NCI-H1694 (cell line): ENCODE measurements around the gene IFNA16.
"Not testable (repeated sequence)": the region's sequence is repeated elsewhere in the genome, so short reads cannot be mapped to it uniquely, and the experiment has no call there.

Experiments used
- DNase-seq: peaks from one replicate; lab custom pipeline; 2025; lab: John Stamatoyannopoulos, UW

Gene IFNA16

DNA sequence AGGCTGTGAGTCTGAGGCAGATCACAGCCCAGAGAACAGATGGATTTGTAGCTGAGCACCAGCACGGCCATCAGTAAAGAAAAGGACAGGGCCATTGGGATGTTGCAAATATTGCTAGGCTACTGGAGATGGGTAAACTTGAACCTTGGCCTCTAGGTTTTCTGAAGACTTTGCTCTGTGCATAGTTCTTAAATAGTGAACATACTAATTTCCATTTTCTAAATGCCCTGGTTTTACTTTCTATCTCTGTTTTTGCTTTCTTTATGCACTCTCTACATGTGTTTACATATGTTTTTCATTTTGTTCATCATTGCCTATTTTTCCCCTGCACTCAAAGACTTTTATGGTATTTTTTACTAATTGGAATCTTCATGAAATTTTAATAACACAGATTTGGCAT is at the start of gene IFNA16:
TSS of gene IFNA16 (minus strand) at position 101 of the 400 bp plus-strand sequence. CDS start at position 95, 6 bp downstream.
- not testable (repeated sequence) for DNase-seq

DNA sequence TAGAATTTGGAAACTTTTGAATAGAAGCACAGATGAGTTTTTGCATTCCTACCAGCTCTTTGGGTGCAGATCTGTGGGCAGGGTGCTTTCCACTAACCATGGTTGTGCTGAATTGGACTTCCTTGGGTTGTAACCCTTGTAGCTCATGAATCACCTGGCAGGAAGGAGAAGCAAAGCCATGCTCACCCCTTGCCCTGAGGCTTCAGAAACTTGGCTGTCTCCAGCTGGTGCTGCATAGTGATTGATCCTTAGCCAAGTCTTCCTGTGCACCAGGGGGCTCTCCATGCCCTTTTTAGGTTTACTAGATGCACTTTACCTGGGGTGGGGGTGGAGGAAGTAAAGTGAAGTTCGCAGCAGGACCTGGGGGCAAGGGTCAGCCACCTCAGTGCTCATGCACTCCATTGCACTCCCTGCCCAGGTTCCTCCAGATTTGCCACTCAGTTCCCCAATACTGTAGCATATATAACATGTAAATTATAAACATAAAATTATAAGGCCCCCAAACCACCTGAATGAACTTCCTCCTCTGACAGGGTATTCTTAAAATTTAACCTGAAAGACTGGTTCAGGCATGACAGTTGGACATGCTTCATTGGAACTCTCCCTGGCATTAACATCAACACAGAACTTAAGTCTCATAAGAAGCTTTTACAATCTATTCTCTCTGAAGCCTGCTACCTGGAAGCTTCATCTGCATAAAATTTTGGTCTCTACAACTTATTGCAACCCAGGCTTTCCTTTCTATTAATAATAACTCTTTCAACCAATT is 48.5 kb upstream of the IFNA16 start:
- DNase-seq = no peak

DNA sequence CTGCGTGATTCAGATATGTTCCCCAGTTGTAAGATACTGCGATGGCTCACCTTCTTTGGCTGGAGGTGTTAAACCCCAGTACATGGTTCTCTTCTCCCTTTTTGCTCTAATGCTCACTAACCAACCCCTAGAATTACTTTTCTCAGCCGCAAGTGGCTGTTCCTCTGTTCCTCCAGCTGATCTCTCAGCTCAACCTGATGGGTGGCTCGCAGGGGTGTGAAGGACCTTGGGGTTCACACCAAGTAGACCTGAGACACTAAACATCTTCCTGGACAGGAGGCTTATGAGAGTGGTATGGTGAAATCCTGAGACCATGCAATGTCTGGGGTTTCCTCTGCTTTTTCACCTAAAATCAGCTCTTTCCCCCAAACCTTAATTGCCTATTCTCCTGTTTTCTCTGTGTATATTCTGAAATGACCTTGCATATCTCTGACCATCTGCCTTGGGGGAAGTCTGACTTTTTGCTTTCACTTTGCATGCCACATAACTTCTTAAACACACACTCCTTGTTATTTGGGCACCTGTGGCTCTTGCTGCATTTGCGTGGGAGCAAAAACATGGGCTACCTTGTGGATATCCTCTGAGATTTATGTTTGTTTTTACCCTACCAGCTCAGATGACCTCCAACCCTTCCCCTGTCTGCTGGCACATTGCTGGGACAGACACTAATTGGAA is 38.6 kb upstream of the IFNA16 start:
- DNase-seq = no peak

DNA sequence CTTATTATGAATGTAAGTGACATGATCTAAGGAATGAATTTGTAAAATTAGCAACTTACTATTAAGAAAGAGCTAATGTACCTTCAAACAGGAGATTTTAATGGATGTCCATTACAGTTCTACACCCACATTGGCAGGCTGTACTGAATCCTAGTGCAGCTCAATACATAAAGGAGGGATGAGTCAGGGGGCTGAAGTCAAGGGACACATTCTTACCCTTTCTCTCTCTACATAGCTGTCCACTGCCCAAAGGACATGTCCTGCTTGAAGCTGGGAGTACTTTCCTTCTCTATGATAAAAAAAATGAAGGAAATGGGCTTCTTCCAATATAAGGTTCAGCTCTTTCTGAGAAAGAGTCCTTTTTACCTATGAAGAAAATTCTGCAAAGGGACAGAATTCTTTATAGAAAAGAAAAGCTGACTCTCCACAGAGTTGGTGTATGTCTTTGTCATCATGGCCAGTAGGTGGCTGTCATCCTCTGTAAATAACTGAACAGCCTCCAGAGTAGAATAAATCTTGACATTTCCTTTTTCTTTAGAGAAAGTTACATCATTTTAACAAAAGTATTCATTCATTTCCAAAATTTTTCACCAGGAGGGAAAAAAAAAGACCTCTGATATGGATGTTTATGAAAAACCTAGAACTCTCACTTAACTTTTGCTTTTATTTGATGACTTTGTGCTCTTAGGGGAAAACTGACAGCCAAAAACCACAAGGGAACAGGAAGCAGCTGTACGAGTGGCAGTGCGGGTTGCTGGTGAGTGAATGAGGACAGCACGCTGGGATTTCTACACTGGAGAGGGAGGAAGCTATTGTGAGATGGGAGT is 35.8 kb upstream of the IFNA16 start:
- no peak for DNase-seq

DNA sequence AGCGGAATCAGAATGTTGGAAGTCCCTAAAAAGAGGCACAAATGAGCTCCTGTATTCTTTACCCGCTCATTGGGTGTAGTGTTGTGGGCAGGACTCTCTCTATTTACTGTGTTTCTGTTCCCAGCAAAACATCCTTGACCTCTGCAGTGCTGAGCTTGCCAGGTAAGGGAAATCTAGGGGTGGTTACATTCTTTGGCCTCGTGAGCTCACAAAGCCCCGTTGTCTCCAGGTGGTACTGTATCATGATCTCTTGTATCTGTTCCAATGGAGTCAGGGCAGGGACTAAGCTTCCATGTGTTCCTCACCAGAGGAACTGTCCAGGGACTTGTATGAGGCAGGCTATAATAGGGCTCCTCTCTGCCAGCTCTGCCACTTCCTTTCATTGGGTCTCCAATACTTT is 34.5 kb upstream of the IFNA16 start:
- no peak for DNase-seq

DNA sequence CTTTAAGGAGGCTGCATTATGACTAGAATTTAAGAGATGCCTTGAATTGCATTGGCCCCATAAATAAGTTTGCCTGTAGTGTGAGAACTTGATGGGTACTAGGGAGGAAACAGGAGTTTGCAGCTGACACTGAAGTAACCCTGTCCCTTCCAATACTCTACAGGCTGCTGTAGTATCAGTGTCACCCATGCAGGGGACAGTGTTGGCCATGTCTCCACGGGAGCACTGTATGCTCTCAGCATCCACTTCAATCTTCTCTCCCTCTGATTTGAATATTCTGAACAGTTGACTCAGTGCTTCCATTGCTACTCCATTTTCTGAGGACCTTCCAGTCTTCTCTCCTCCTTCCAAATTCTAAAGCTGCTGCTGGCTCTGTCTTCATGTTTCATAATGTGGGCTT is 34.1 kb upstream of the IFNA16 start:
- no peak for DNase-seq

DNA sequence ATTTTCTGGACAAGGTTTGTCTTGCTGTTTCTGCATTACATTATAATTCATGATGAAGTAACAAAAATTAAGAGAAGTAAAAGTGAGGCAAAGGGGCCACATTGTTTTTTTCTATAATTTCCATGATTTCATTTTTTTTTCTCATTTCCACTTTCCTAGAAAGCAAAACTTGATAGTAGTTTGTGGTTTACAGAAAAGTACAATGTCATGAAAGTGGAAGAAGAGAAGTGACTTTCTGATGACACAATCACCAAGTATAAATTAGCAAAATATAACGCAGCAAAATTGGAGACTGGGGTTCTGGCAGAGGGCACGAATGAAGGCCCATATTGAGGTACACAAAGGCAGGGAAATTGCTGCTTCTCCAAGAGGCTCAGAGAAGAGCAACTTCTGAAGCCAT is 27.7 kb upstream of the IFNA16 start:
- no peak for DNase-seq

DNA sequence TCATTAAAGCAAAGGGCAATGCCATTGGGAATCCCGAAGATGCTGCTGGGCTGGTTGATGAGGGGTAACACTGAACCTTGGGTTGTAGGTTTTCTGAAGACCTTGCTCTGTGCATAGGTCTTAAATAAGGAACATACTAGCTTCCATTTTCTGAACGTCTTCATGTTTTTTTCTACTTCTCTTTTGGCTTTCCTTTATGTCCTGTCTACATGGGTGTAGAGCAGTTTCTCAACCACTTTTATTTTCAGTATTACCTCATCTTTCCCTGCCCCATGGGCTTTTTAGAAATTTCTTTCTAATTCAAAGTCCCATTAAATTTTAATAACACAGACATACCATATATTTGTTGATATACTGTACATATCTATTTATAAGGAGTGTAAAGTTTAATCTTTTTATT is 22.8 kb upstream of the IFNA16 start, which contains the start of gene IFNA14:
TSS of gene IFNA14 (minus strand) at position 95 of the 400 bp plus-strand sequence. CDS start at position 25, 70 bp downstream.
- DNase-seq = no peak

DNA sequence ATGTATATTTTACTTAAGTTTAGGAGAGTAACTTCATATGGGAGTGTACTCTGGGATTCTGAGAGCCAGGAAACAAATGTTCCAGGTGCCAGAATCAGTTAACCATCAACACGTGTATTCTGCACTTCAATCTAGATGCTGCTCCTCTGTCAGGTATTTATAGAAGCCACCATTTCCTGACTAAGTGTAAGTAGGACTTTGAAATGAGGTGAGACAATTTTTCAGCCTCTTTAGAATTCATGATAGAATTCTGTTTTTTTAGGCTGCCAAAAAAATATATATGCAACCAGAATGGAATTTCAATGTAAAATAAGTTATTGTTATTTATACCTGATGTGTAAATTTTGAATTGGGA is 19.2 kb upstream of the IFNA16 start:
- not testable (repeated sequence) for DNase-seq

DNA sequence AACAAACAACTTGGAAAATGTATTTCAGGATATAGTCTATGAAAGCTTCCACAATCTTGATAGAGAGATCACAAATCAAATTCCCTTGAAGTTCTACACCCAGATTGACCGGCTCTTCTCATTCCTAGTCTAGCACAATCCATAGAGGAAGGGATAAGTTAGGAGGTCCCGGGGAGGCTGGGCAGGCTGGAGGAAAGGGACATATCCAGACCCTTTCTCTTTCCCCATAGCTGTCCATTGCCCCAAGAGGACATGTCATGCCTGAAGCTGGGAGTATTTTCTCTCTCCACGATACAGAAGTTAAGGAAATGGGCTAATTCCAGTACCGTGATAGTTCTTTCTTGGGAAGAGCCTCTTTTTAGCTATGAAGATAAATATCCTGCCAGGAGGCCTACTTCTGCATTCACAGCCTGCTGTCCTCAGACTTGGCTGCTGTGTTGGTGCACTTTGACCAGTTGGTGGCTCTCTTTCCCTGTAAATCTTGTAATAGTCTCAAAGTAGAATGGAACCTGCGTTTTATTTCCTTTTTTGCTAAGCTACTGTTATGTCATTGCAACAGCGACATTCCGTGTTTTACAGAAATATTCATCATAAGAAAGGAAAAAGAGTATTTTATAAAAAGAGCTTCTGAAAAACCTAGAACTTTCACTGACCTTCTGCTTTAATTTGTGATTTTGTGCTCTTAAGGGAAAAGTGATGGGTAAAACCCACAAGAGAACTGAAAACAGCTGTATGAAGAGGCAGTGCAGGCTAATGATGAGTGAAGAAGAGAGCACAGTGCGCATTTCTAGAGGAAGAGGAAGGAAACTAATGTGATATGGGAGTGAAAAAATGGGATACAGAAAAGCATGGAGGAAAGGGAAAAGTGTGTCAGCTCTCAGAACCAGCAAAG is 18.6 kb upstream of the IFNA16 start:
- DNase-seq = not testable (repeated sequence)

DNA sequence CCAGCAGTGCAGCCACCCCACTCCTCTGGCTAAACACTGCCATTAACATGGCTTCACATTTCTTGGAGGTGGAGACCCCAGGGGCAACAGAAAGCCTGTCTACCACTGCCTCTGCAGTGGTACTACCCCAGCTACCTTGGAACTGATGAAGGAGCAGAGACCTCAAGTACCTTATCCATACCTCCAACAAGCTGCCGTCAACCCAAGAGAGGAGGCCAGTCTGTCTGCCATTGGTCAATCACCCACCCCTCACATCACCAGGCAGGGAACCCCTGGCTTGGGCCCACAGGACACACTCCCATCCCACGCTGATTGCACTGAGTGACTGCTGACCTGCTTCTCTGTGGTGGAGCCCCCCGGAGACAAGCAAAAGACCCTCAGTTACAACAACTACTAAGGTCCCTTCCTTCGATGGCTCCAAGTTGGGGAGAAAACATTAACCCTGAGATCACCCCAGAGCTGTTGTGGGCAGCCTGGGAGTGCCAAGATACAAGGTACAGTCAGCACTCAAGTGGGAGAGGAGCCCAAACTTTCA is 17.1 kb upstream of the IFNA16 start:
- no peak for DNase-seq

DNA sequence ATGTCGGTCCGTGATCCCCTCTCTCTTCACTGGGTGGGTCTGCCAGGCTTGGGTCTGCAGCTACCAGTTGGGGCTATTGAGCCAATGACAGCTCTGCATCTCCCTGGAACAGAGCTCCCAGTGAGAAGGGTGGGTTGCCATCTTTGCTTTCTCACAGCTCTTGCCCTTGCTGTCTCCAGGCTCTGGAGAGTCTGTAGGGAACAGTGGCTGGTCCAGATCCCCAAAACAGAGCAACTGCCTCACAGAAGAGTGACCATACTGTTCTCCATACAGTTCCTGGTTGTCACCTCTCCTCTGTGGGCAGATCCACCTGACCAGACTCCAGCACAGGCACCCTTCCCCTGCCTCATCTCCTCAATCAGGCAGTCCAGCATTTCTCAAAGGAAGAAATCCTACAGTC is 16.1 kb upstream of the IFNA16 start:
- DNase-seq = no peak

DNA sequence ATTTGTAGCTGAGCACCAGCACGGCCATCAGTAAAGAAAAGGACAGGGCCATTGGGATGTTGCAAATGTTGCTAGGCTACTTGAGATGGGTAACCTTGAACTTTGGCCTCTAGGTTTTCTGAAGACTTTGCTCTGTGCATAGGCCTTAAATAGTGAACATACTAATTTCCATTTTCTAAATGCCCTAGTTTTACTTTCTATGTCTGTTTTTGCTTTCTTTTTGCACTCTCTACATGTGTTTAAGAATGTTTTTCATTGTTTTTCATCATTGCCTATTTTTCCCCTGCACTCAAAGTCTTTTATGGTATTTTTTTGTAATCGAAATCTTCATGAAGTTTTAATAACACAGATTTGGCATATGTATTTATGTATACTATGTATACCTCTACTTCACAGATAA is 11.0 kb upstream of the IFNA16 start, which contains the start of gene IFNA17:
TSS of gene IFNA17 (minus strand) at position 101 of the 400 bp plus-strand sequence. CDS start at position 52, 49 bp downstream.
- no peak for DNase-seq

DNA sequence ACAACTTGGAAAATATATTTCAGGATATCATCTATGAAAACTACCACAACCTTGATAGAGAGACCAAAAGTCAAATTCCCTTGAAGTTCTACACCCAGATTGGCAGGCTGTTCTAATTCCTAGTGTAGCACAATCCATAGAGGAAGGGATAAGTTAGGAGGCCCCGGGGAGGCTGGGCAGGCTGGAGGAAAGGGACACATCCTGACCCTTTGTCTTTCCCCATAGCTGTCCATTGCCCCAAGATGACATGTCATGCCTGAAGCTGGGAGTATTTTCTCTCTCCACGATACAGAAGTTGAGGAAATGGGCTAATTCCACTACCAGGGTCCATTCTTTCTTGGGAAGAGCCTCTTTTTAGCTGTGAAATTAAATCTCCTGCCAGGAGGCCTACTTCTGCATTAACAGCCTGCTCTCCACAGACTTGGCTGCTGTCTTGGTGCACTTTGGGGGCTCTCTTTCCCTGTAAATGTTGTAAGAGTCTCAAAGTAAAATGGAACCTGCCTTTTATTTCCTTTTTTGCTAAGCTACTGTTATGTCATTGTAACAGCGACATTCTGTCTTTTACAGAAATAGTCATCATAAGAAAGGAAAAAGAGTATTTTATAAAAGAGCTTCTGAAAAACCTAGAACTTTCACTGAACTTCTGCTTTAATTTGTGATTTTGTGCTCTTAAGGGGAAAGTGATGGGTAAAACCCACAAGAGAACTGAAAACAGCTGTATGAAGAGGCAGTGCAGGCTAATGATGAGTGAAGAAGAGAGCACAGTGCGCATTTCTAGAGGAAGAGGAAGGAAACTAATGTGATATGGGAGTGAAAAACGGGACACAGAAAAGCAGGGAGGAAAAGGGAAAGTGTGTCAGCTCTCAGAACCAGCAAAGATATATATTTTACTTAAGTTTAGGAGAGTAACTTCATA is 3.4 kb downstream of the IFNA16 start:
- not testable (repeated sequence) for DNase-seq

DNA sequence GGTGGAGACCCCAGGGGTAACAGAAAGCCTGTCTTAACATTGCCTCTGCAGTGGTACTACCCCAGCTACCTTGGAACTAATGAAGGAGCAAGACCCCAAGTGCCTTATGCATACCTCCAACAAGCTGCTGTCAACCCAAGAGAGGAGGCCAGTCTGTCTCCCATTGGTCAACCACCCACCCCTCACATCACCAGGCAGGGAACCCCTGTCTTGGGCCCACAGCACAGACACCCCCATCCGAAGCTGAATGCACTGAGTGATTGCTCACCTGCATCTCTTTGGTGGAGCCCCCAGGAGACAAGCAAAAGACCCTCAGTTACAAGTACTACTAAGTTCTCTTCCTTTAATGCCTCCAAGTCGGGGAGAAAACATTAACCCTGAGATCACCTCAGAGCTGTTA is 5.0 kb downstream of the IFNA16 start:
- not testable (repeated sequence) for DNase-seq

DNA sequence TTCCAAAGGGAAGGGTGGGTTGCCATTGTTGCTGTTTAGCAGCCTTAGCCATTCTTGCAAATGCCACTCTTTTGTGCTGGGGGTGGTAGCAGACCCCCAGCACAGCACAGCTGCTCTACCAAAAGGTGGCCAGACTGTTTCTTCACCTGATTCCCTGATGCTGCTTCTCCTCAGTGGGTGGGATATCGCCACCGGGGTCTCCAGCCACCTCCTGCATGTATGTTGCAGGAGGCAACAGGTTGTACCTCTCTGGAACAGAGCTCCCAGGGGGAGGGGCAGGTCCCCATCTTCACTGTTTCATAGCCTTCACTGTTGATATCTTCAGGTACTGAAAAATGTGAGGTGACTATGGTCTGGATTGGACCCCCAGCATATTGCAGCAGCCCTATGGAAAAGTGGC is 6.3 kb downstream of the IFNA16 start:
- DNase-seq = not testable (repeated sequence)

DNA sequence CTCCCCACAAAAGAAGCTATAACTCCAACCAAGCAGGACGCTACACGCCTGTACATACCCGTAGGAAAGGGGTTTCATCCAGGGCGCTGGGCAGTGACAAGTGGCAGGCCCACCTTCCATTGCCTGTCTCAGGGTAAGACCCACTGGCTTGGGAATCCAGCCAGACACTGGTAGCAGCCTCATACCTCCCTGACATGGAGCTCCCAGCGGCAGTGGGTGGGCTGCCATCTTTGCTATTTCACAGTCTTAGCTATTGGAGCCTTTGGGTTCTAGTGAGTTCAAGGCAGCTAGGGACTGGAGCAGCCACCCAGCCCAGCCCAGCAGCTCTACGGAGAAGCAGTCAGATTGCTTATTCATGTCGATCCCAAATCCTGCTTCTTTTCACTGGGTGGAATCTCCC is 6.8 kb downstream of the IFNA16 start:
- no peak for DNase-seq

DNA sequence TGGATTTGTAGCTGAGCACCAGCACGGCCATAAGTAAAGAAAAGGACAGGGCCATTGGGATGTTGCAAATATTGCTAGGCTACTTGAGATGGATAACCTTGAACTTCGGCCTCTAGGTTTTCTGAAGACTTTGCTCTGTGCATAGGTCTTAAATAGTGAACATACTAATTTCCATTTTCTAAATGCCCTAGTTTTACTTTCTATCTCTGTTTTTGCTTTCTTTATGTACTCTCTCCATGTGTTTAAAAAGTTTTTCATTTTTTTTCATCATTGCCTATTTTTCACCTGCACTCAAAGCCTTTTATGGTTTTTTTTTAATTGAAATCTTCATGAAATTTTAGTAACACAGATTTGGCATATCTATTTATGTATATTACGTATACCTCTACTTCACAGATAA is 10.1 kb downstream of the IFNA16 start, which contains the start of gene IFNA10:
TSS of gene IFNA10 (minus strand) at position 101 of the 400 bp plus-strand sequence. CDS start at position 55, 46 bp downstream.
- DNase-seq = not testable (repeated sequence)

DNA sequence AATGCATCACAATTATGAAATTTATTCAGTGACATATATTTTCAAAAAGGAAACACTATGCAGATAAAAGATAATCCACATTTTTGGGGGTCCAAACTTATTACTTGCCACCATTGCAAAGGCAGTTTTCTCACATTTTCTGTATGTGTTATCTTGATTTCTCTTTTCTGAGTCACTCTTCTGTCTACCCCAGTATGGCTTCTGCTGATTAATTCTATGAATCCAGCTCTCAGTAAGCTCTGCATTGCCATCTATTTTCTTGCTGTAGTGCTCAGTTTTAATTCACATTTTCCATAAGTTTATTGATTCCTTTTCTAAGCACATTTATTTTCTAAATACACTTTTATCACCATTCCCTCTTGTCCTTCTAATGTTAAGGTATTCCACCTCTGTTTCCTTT is 11.9 kb downstream of the IFNA16 start:
- DNase-seq = no peak

DNA sequence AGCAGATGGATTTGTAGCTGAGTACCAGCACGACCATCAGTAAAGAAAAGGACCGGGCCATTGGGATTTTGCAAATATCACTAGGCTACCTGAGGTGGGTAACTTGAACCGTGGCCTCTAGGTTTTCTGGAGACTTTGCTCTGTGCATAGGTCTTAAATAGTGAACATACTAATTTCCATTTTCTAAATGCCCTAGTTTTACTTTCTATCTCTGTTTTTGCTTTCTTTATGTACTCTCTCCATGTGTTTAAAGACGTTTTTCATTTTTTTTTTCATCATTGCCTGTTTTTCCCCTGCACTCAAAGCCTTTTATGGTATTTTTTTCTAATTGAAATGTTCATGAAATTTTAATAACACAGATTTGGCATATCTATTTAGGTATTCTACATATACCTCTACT is 15.0 kb downstream of the IFNA16 start, which contains the start of gene IFNA7:
TSS of gene IFNA7 (minus strand) at position 101 of the 400 bp plus-strand sequence. CDS start at position 61, 40 bp downstream.
- not testable (repeated sequence) for DNase-seq
